B cell (primary cell): Measurements from ENCODE around the gene RHOBTB3. TPM values are rescaled to one million over a fixed set of nuclear protein-coding genes. Genes with fewer than 3 reads are reported as not detected.

Experiments
- ATAC-seq: fragments of 200-7000 bp; cut with Tn5 transposase; one replicate; pipeline ENCODE4 v1.10.0; 2021; ENCODE audit warnings: low read depth, mild to moderate bottlenecking, moderate number of reproducible peaks, moderate library complexity
- CTCF ChIA-PET: fragments of 350-600 bp; sonication (Branson Sonifier 250); formaldehyde crosslinking; loops from one replicate; lab custom pipeline; 2021; ENCODE audit warnings: antibody characterized with exemption, inconsistent platforms; lab: Charles Lee
- POLR2A ChIA-PET: fragments of 350-600 bp; sonication (Branson Sonifier 250); formaldehyde crosslinking; loops from one replicate; lab custom pipeline; 2021; ENCODE audit warnings: antibody characterized with exemption; lab: Charles Lee
- DNase-seq: peaks from one replicate; pipeline ENCODE4 v3.0.0; 2013
- H2AFZ ChIP-seq: 2 replicates; pipeline ENCODE4 v1.6.1; 2012; ENCODE audit warnings: mild to moderate bottlenecking, low read depth, low read length; ENCODE audit not compliant: insufficient read depth, poor library complexity, severe bottlenecking
- H3K27ac ChIP-seq, 2 donors: 1 replicate in 1 of 2; 2 replicates in 1 of 2; pipeline ENCODE4 v1.5.1; 2012 to 2013; ENCODE audit warnings: low read length in 2 of 2, mild to moderate bottlenecking in 2 of 2, moderate library complexity in 1 of 2
- H3K27me3 ChIP-seq, 4 experiments: fragments of 200-600 bp in 1 of 4; sonication (generic) in 1 of 4; replicated peaks in 1 of 4; 1 replicate in 2 of 4; 2 replicates in 2 of 4; pipeline versions ENCODE4 v1.6.1 to v1.7.0; 2013 to 2016; ENCODE audit warnings: low read length in 3 of 4, mild to moderate bottlenecking in 2 of 4, mixed read lengths in 1 of 4, moderate library complexity in 1 of 4; ENCODE audit not compliant: insufficient read depth in 4 of 4, control insufficient read depth in 3 of 4; ENCODE audit errors: control extremely low read depth in 1 of 4
- H3K36me3 ChIP-seq, 2 experiments: replicated peaks in 1 of 2; 1 replicate in 1 of 2; 2 replicates in 1 of 2; pipeline versions ENCODE4 v1.6.1 to v1.7.1; 2013; ENCODE audit warnings: low read length in 1 of 2; ENCODE audit not compliant: insufficient read depth in 2 of 2, control insufficient read depth in 1 of 2; ENCODE audit errors: control extremely low read depth in 1 of 2, extremely low read depth in 1 of 2
- H3K4me1 ChIP-seq, 2 donors: fragments of 200-600 bp in 1 of 2; sonication (generic) in 1 of 2; 1 replicate in 1 of 2; 2 replicates in 1 of 2; pipeline versions ENCODE4 v1.5.1 to v1.6.1; 2013 to 2017; ENCODE audit warnings: low read length in 2 of 2; ENCODE audit not compliant: control insufficient read depth in 2 of 2, insufficient read depth in 2 of 2
- H3K4me2 ChIP-seq: replicated peaks from 2 replicates; pipeline ENCODE3; 2012; ENCODE audit warnings: mild to moderate bottlenecking, low read depth, low read length; ENCODE audit not compliant: poor library complexity, severe bottlenecking
- H3K4me3 ChIP-seq, 5 experiments: fragments of 200-600 bp in 1 of 5; sonication (generic) in 1 of 5; 1 replicate in 3 of 5; 2 replicates in 2 of 5; pipeline versions ENCODE4 v1.5.1 to v1.7.0; 2011 to 2016; ENCODE audit warnings: low read length in 4 of 5, mild to moderate bottlenecking in 4 of 5, low read depth in 2 of 5, control low read depth in 1 of 5, moderate library complexity in 1 of 5; ENCODE audit not compliant: insufficient read depth in 1 of 5; ENCODE audit errors: control extremely low read depth in 1 of 5, extremely low read depth in 1 of 5
- H3K79me2 ChIP-seq: fragments of 200-600 bp; sonication (generic); one replicate; pipeline ENCODE4 v1.6.0; 2016; ENCODE audit warnings: low read length; ENCODE audit not compliant: control insufficient read depth, insufficient read depth
- H3K9ac ChIP-seq: fragments of 200-600 bp; sonication (generic); 2 replicates; pipeline ENCODE4 v1.6.1; 2017; ENCODE audit warnings: mild to moderate bottlenecking, low read length, moderate library complexity
- H3K9me3 ChIP-seq, 3 donors: one replicate each; pipeline versions ENCODE4 v1.6.1 to v1.7.1; 2013; ENCODE audit warnings: low read length in 2 of 3; ENCODE audit not compliant: control insufficient read depth in 2 of 3, insufficient read depth in 1 of 3; ENCODE audit errors: control extremely low read depth in 1 of 3
- H4K20me1 ChIP-seq: 2 replicates; pipeline ENCODE4 v1.6.0; 2012; ENCODE audit warnings: mild to moderate bottlenecking, low read length; ENCODE audit not compliant: insufficient read depth, control insufficient read depth, poor library complexity, severe bottlenecking
- H3K27ac Mint-ChIP-seq: one replicate; pipeline ENCODE4 v1.8.0; 2021; ENCODE audit warnings: mixed read lengths
- H3K27me3 Mint-ChIP-seq: one replicate; pipeline ENCODE4 v1.8.0; 2021; ENCODE audit warnings: mixed read lengths
- H3K4me1 Mint-ChIP-seq: one replicate; pipeline ENCODE4 v1.8.0; 2021; ENCODE audit warnings: mixed read lengths
- H3K4me3 Mint-ChIP-seq: one replicate; pipeline ENCODE4 v1.8.0; 2021; ENCODE audit warnings: mixed read lengths
- H3K9me3 Mint-ChIP-seq: one replicate; pipeline ENCODE4 v1.8.0; 2022; ENCODE audit warnings: mixed read lengths; ENCODE audit not compliant: insufficient read depth
- CTCF ChIP-seq: fragments of 200-600 bp; IDR thresholded peaks from one replicate; pipeline ENCODE4 v1.8.0; 2022; ENCODE audit warnings: antibody characterized with exemption, mild to moderate bottlenecking
- EZH2 ChIP-seq: IDR thresholded peaks from 2 replicates; pipeline ENCODE4 v1.6.1; 2012; ENCODE audit warnings: borderline replicate concordance, low read depth, mild to moderate bottlenecking, moderate library complexity, low read length; ENCODE audit not compliant: insufficient read depth, poor library complexity, severe bottlenecking
- WGBS: methylation state at CpG from one replicate; pipeline ENCODE4 v1.1.5; 2013; ENCODE audit warnings: missing lambda C conversion rate; ENCODE audit not compliant: insufficient coverage; 5-methylcytosine and 5-hydroxymethylcytosine counted together
- intact Hi-C: fragments of 100-400 bp; cut with micrococcal nuclease; formaldehyde crosslinking; loops from one replicate; pipeline ENCODE4 v1.10.0; 2022
- polyA plus RNA-seq: library from polyadenylated mRNA; depleted of rRNA; stranded (reverse); fragments of >200 nt; gene quantifications from 2 replicates; pipeline ENCODE4 v1.2.3, GENCODE V29; 2012
- total RNA-seq, 2 donors: library from RNA; stranded (reverse); fragments of 120-200 nt in 1 of 2; gene quantifications; 1 replicate in 1 of 2; 2 replicates in 1 of 2; pipeline versions ENCODE4 v1.2.3 to v1.2.4, GENCODE V29; 2013 to 2022

The RHOBTB3 gene
- total and polyA plus RNA-seq, 2 donors (not counting 1 experiment from before 2014, with no cell fraction given): 1.7 to 5.0 TPM

GRCh38 chr5:95725937-95726810, 5.0 kb upstream of the RHOBTB3 start:
- Mint-ChIP-seq H3K4me1 (peaks cover 20% of the 10 kb centered on the region), H3K9me3 (no peaks in the 10 kb centered on the region), H3K27ac (no peak overlapping the region), H3K4me3 (no peak overlapping the region), H3K27me3 (peaks cover 3% of the 10 kb centered on the region)
- DNase-seq (no peak), ATAC-seq (no peak)
- no CpG with 5 or more reads among the region's 4 CpGs for WGBS
- ChIA-PET CTCF (interaction anchor here (0.6 kb wide), 1 partner anchor 10 kb away, joined by 3 read pairs; no protein-coding TSS in a partner anchor), POLR2A (no interaction called here)
- Histone ChIP-seq H3K27me3 (no peaks in the 10 kb centered on the region), H3K79me2 (no peaks in the 10 kb centered on the region), H3K4me1 (peaks cover 0 to 6% of the 10 kb centered on the region in 2 donors), H4K20me1 (no peaks in the 10 kb centered on the region), H3K9ac (no peak overlapping the region), H2AFZ (no peak overlapping the region), H3K9me3 (no peaks in the 10 kb centered on the region), H3K4me2 (no peak overlapping the region), H3K27ac (no peak overlapping the region), H3K4me3 (no peak overlapping the region), H3K36me3 (no peaks in the 10 kb centered on the region)
- TF ChIP-seq CTCF: no peak
- no peak for TF ChIP-seq EZH2
- intact Hi-C loops: no loop called here
